ENCODE measurements around the gene PRKAA1. TPM values are rescaled to one million over a fixed set of nuclear protein-coding genes. Genes with fewer than 3 reads are reported as not detected.

PRKAA1 gene
- total RNA-seq, 1 experiment from 2014 or later = 178 TPM

DNA sequence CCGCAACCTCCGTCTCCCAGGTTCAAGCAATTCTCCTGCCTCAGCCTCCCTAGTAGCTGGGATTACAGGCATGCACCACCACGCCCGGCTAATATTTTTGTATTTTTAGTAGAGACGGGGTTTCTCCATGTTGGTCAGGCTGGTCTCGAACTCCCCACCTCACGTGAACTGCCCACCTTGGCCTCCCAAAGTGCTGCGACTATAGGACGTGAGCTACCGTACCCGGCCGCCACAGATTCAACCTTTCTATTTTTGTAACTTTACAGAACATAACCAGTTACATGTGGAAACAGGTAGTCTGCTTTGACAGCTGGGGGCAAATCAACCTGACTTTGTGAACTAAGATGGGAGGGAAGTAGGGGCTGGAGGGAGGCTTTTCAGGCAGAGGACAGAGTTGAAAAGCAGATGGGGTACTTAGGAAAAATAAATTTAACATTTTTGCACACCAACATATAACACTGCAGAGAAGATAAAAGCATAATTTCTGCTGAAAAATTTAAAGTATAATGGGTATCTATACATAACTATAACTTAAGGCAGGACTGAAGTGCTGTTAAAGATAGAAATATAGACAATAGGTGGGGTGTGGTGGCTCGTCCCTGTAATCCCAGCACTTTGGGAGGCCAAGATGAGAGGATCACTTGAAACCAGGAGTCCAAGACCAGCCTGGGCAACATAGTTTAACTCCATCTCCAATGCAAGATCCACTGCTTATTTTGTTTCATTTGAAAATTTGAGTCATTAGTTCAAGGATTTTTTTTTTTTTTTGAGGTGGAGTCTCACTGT is 31.8 kb upstream of the PRKAA1 start:
- no peak for TF ChIP-seq EZH2 (IDR thresholded peaks at IDR 0.05; ENCODE audit: low read depth)
- TF ChIP-seq, protein P1, sequence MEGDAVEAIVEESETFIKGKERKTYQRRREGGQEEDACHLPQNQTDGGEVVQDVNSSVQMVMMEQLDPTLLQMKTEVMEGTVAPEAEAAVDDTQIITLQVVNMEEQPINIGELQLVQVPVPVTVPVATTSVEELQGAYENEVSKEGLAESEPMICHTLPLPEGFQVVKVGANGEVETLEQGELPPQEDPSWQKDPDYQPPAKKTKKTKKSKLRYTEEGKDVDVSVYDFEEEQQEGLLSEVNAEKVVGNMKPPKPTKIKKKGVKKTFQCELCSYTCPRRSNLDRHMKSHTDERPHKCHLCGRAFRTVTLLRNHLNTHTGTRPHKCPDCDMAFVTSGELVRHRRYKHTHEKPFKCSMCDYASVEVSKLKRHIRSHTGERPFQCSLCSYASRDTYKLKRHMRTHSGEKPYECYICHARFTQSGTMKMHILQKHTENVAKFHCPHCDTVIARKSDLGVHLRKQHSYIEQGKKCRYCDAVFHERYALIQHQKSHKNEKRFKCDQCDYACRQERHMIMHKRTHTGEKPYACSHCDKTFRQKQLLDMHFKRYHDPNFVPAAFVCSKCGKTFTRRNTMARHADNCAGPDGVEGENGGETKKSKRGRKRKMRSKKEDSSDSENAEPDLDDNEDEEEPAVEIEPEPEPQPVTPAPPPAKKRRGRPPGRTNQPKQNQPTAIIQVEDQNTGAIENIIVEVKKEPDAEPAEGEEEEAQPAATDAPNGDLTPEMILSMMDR (conservative IDR thresholded peaks at IDR 0.05) = no peak
- intact Hi-C loops (cut with micrococcal nuclease; ENCODE audit: unreplicated experiment) = no loop called here
- Histone ChIP-seq H3K9me3 (ENCODE audit: insufficient read depth, low read depth) (no peaks in the 10 kb centered on the region), H2AFZ (no peak overlapping the region), H3F3A (ENCODE audit: insufficient read depth, low read depth) (peaks cover 100% of the 10 kb centered on the region), H3K4me1 (replicated peaks; ENCODE audit: insufficient read depth) (peaks cover 28% of the 10 kb centered on the region), H3K36me3 (ENCODE audit: low read depth) (peaks cover 83% of the 10 kb centered on the region), H3K9me2 (ENCODE audit: insufficient read depth) (no peaks in the 10 kb centered on the region), H3K79me2 (ENCODE audit: low read depth) (peaks cover 61% of the 10 kb centered on the region), H3K27ac (peak overlapping the region; percentile 96; the same call in 1 of the 2 replicates), H3K27me3 (ENCODE audit: insufficient read depth, low read depth) (no peaks in the 10 kb centered on the region), H3K4me2 (no peak overlapping the region), H4K20me1 (ENCODE audit: insufficient read depth) (peaks cover 88% of the 10 kb centered on the region), H3K4me3 (no peak overlapping the region)
- no peak for DNase-seq
- ChIA-PET POLR2A (ENCODE audit: unreplicated experiment) (interaction anchor here (0.5 kb wide), 1 partner anchor 36 kb away, joined by 6 read pairs; no protein-coding TSS in a partner anchor), CTCF (no interaction called here)
- BruUV-seq (replicated peaks) = no TSS peak

DNA sequence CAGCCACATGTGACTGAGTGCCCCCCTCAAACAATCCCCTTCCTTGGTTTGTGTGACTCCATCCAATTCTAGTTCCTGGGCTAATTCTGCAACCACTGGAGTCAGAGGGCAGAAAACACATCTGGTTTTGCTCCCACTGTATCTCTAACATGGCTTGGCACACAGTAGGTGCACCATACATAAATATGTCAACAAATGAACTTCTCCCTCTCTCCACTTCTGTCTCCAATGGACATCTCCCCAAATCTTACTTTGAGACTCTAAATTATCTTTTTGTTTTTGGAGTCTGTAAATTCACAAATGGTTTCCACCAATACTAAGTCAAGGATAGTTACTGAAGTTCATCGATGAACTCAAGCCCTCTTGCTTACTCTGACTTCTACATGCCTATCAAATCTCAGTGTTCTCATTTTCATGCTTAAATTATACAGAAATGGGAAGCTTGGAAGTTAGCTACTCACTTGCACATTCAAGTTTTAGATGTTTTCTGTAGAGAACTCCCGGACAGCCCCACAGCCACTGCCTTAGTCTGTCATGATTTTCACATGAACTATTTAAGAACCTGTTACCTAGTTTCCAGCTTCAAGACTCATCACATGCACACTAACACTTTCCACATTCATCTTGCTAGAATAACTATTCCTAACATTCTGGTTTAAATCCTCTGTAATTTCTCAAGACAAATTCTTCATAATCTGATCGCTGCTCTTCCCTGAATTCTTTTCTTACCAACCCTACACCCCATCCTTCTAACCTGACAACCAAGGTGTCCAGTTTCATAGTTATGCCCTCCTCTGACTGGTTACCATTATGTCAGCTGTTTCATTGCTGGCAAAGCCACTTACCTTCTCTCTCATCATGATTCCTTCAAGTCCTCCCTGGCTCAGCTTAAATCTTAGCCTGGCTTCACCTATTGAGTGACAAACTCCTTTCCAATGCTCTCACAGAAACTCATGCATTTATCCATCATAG is 30.8 kb upstream of the PRKAA1 start:
- Histone ChIP-seq H3K4me3 (no peak overlapping the region), H3K27me3 (ENCODE audit: insufficient read depth, low read depth) (no peaks in the 10 kb centered on the region), H4K20me1 (ENCODE audit: insufficient read depth) (peaks cover 87% of the 10 kb centered on the region), H3K79me2 (ENCODE audit: low read depth) (peaks cover 51% of the 10 kb centered on the region), H3F3A (ENCODE audit: insufficient read depth, low read depth) (peaks cover 100% of the 10 kb centered on the region), H2AFZ (no peak overlapping the region), H3K9me3 (ENCODE audit: insufficient read depth, low read depth) (no peaks in the 10 kb centered on the region), H3K4me1 (replicated peaks; ENCODE audit: insufficient read depth) (peaks cover 28% of the 10 kb centered on the region), H3K36me3 (ENCODE audit: low read depth) (peaks cover 75% of the 10 kb centered on the region), H3K9me2 (ENCODE audit: insufficient read depth) (no peaks in the 10 kb centered on the region), H3K27ac (peak overlapping the region; percentile 16), H3K4me2 (no peak overlapping the region)
- CTCF ChIA-PET = interaction anchor here (0.6 kb wide), 1 partner anchor 50 kb away, joined by 4 read pairs; no protein-coding TSS in a partner anchor
- BruUV-seq (replicated peaks) = no TSS peak
- POLR2A ChIA-PET (ENCODE audit: unreplicated experiment) = interaction anchor here (0.6 kb wide), 2 partner anchors 12 to 59 kb away, joined by 4 to 7 read pairs; no protein-coding TSS in a partner anchor
- TF ChIP-seq, protein P1 (conservative IDR thresholded peaks at IDR 0.05) = no peak
- TF ChIP-seq EZH2 (IDR thresholded peaks at IDR 0.05; ENCODE audit: low read depth) = no peak
- DNase-seq = no peak
- intact Hi-C loops (cut with micrococcal nuclease; ENCODE audit: unreplicated experiment) = no loop called here

DNA sequence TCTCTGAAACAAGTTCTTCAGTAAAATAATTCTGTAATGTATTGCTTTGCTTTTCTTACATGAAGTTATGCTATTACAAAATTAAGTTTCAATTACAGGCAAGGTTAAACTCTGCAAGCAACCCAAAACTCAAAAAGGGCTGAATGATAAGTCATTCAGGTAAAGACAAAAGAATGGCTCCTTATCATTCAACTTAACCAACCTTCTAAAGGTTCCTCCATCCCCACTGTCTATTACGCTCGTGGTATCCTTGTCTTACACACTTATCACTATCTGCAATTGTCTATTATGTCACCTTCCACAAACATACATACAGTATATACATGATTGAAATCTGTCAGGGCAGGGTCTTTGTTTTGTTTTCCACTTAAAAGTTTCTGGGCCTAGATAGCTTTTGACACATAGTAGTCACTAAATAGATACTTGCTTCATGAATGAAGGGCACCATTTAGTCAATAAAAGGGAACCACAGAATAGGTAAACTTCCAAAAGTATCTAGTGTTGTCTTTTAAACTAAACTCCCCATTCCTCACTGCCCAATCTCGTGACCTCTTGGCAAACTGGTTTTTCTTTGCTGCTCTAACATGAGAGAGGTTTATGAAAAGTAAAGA is 30.0 kb upstream of the PRKAA1 start:
- H2AFZ ChIP-seq = no peak overlapping the region
- intact Hi-C loops (cut with micrococcal nuclease; ENCODE audit: unreplicated experiment) = no loop called here
- no peaks in the 10 kb centered on the region for H3K9me2 ChIP-seq (ENCODE audit: insufficient read depth)
- no peaks in the 10 kb centered on the region for H3K27me3 ChIP-seq (ENCODE audit: insufficient read depth, low read depth)
- no peak overlapping the region for H3K4me3 ChIP-seq
- CTCF ChIA-PET = no interaction called here
- no peak for TF ChIP-seq EZH2 (IDR thresholded peaks at IDR 0.05; ENCODE audit: low read depth)
- TF ChIP-seq, protein P1 (conservative IDR thresholded peaks at IDR 0.05) = no peak
- H3K79me2 ChIP-seq (ENCODE audit: low read depth) = peaks cover 42% of the 10 kb centered on the region
- H3F3A ChIP-seq (ENCODE audit: insufficient read depth, low read depth) = peaks cover 96% of the 10 kb centered on the region
- no TSS peak for BruUV-seq (replicated peaks)
- POLR2A ChIA-PET (ENCODE audit: unreplicated experiment) = no interaction called here
- peaks cover 78% of the 10 kb centered on the region for H4K20me1 ChIP-seq (ENCODE audit: insufficient read depth)
- peaks cover 67% of the 10 kb centered on the region for H3K36me3 ChIP-seq (ENCODE audit: low read depth)
- H3K4me1 ChIP-seq (replicated peaks; ENCODE audit: insufficient read depth) = peaks cover 23% of the 10 kb centered on the region
- H3K27ac ChIP-seq = 0 out of 2 replicates have a peak overlapping the region, but pooled peaks have one; percentile 21
- H3K4me2 ChIP-seq = no peak overlapping the region
- no peaks in the 10 kb centered on the region for H3K9me3 ChIP-seq (ENCODE audit: insufficient read depth, low read depth)
- no peak for DNase-seq

Data from PC-9 (cell line).